IPS-11a (cell line): ENCODE results near the gene COL4A3.
"Not testable (repeated sequence)": the region's sequence is repeated elsewhere in the genome, so short reads cannot be mapped to it uniquely, and the experiment has no call there.

Experiments used
- H3K4me3 ChIP-seq: one replicate; pipeline ENCODE4 v1.5.1; 2013; ENCODE audit warnings: low read depth, low read length, control low read depth

COL4A3 gene

DNA sequence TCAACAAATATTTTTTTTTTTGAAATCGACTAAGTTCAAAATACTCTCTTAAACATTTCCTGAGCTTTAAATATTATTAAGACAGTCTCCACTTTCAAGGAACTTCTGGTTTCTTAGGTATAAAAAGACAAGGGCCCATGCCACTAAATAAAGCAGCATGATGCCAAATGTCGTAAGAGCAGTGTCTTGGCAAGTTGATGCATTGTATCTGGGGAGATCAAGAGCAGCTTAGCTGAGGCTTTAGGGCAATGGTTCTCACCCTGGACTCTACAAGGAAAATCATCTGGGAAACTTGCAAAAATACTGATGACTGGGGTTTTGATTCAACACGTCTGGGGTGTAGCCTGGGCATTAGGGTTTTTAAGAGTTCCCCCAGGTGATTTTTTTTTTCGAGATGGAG, 41.3 kb downstream of the COL4A3 start:
- H3K4me3 ChIP-seq, result no peak overlapping the region

DNA sequence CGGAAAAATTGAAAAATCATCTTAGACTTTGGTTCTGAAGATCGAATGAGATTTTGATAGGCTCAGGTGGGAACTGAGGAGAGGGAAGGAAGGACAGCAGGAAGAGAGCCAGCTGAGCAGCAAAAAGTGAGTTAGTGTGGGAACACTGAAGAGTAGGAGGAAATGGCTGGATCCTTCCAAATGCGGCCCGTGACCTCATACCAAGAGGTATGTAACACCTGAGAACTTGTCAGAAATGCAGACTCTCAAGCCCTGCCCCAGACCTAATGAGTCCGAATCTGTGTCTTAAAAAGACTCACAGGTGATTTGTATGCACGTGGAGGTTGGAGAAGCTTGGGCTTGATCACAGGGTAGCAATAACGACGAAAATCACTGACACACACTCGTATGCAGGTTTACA, 42.0 kb downstream of the COL4A3 start:
- no peak overlapping the region for H3K4me3 ChIP-seq

DNA sequence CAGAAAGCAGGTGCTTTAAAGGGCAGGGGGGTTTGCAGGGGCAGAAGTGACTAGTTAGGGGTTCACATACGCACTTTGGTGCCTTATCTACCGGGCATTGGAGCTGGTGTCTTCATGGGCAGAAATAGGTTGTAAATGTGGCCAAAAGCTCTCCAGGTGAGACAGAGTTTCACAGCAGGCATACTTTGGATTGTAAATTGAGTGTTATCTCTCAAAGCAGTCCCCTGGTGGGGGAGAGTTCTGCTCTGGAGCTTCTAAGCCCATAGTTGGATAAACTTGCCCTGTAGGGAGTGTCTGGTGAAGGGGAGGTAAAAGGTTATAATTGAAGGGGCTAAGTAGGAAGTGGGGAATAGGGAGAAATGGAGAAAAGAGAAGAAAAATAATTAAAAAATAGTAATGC, 43.1 kb downstream of the COL4A3 start:
- no peak overlapping the region for H3K4me3 ChIP-seq

DNA sequence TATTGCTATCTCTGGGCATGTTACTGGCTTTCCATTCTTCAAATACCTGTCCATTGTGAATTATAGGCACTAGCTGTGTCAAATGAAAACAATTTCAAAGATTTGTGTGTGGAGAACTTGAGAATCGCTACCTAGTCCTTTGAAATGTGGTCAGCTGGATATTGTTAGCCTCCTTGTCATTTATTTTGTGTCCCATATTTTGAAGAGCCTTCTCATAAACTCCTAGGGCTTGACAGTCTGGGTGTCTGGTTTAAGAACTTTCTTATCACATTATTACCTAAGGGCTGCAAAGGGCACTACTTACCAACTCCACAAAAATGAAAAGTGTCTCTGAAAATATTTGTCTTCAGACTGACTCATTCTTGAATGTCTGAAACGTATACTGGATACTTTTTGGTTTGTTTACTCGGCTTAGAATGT, 50.2 kb downstream of the COL4A3 start:
- H3K4me3 ChIP-seq, result no peak overlapping the region

DNA sequence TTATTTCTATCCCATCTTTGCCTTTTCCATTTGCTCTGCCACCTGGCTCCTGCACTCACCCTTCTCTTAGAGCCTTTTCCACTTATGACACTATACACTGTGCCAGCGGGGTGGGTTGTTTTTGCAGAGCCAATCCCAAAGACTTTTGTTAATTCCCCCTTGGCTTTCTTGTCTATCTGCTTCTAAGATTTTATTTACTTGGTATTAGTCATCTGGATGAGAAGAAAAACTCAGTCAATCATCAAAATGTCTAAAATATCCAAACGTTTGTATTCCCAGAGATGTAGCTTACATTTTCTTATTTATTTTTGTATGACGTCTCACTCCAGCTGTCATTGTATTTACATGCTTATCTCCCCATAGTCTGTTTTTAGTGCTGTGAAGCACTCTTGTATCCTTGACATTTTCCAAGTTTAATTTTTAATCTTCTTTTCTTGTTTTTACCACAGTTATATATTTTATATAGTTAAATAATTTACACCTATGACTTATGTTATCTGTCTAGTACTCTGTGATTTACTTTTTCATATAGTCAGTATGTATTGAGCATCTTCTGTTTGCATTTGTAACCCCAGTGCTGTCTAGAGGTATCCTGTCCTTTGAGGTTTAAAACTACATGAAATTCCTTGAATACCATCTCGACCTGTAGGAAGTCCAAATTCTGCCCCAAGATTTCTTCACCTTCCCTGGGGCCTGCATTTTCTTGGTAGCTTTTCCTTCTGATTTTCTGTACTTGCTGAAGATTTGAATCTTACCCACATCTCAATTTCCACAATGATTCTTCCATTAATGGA, 55.1 kb downstream of the COL4A3 start:
- no peak overlapping the region for H3K4me3 ChIP-seq

DNA sequence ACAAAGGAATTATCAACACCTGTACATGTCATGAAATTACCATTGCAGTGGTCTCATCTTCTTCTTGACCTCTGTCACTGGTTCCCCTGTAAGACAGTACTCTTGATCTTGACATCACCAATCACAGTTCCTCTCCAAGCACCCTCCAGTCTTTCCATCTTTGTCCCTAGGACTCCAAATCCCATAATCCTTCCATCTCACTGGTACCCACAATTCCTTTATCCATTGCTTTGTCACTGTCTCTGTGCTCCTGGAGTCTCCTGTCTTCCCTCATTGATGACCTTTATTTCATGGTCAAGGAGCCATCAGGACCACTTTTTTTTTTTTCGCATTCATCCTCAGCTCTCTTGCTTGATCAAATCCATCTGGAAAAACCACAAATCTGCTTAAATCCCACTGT, 56.7 kb downstream of the COL4A3 start:
- no peak overlapping the region for H3K4me3 ChIP-seq

DNA sequence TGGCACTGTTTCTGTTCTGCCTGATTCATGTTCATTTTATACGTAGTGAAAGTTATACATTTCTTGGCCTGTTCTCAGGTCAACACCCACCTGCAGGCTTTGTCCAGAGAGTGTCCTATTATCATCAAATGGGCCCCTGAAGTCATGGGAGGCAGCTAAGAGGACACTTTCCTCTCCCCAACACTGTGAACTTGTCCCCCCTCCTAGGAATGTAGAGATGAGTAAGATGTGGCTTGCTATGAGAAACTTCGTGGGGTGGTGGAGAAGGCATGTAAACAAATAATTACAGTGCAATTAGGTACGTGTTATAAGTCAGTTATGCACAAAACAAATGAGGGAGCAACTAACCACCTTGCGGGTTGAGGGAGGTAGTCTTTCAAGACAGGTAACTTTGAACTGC, 57.9 kb downstream of the COL4A3 start:
- no peak overlapping the region for H3K4me3 ChIP-seq

DNA sequence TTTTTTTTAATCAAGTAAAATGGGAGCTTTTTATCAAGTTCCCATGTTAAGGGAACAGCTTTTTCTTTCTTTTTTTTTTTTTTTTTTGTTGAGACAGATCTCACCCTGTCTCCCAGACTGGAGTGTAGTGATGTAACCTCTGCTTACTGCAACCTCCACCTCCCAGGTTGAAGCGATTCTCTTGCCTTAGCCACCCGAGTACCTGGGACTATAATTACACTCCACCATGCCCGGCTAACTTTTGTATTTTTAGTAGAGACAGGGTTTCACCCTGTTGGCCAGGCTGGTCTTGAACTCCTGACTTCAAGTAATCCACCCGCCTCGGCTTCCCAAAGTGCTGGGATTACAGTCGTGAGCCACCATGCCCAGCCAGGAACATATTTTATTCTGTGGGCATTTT, 61.2 kb downstream of the COL4A3 start:
- H3K4me3 ChIP-seq, result not testable (repeated sequence)

DNA sequence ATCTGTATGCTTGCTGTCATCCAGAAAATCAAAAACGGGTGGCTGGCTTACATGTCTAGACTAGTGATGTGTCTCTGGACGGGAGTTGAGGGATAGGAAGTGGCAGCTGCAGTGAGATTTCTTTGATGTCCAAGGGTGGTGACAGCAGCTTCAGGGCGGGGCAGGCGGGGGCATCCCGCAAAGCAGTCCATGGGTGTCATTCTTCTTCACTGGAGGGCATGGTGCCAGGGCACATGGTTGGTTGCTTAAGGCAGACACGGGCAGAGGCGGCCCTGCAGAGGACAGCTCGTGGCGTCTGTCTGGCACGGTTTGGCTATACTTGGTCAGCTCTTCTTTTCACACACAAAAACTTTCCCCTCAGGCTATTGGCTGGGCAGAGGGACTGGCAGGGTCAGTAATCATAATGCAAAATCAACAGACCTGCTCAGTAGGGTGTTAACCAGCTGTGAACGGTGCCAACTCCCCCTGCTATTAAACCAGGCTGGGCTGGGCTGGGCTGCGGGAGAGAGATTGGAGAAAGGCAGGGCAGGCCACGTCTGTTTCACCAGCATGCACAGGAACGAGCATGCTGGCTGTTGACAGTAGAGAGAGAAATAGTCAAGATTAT, 63.7 kb downstream of the COL4A3 start:
- no peak overlapping the region for H3K4me3 ChIP-seq

DNA sequence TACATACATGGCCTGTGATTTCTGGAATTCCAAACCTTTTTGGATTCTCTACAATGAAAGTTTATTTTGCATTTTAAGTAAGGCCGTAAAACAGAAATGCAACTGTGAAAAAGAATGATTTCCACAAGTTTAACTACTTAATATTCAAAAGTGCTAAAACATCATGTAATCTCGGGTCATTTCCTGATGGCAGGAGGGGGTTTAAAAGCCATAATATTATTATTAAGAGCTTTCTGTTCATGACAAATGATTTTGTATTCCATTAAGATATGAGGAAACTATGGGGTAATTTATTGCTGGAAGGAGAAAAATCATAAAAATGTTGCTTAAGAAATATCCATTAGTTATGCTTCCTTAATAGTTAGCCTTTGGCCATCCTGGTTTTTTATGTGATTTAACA, 65.7 kb downstream of the COL4A3 start:
- H3K4me3 ChIP-seq, result no peak overlapping the region

DNA sequence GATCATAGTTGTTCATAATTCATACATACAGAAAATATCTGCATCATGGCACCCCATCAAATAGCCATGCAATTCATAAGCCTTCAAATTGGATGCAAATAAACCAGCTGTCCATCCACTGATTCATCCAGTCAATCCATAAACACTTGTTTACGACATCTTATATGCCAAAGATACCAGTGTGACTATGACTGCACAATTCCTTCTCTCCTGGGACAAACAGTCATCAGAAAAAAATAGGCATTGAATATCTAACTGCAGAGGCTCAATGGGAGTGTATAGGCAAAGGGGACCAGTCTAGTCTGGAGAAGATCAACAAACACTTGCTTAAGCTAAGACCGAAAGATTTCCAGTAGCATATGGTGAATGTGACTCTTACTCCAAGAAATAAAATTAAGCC, 70.0 kb downstream of the COL4A3 start:
- no peak overlapping the region for H3K4me3 ChIP-seq

DNA sequence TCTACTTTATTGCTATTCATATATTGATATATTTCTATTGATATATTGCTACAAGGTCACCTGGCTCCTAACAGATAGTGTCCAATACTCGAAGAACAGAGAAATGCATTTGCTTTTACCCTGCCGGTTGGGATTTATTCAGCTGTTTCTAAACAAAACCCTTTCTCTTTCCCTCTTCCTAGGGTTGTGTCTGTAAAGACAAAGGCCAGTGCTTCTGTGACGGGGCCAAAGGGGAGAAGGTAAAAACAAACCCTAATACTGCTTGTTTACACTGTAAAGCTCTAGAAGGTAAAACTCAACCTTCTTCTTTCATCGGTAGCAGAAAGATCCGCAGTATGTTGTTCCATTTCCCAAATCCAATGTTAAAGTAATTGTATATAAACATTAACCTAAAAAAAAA, 73.4 kb downstream of the COL4A3 start:
- no peak overlapping the region for H3K4me3 ChIP-seq

DNA sequence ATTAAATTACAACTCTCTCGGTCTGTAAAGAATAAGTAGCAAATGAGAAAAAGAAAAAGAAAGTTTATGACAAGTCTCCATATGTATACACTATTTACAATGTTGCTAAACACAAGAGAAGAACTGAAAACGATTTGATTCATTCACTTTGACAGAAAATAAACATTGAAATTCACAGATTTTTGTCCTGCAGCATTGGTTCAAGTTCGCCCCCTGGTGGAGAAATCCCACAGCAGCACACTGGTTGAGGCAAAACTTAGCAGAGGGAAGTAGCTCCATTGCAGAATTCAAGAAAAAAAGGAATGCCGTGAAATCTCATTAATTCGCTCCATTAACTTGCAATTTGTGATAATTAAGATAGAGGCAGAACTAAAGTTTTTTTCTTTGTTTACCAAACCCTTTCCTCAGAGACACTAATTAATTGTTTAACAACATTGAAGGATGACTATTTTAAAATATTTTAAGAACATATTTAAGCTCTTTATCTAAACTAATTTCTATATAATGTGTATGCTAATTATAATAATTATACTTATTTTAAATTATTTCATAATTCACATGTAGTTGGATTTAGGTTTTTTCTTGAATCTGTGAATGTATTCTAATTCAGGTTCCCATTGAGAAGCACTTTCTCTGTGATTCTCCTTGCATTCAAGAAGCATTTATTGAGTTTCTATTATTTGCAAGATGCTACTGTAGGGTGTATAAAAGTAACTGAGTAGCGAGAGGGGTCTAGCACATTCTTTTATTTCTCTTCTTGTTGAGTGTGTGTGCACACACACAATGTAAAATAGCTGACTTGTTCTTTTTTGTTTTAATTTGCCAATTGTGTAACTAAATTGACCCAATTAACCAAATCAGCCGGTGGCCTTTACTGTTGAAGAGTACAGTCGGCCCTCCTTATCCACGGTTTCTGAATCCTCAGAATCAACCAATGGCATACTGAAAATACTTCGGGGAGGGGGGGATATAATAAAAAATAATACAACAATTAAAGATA, 74.1 kb downstream of the COL4A3 start:
- no peak overlapping the region for H3K4me3 ChIP-seq

DNA sequence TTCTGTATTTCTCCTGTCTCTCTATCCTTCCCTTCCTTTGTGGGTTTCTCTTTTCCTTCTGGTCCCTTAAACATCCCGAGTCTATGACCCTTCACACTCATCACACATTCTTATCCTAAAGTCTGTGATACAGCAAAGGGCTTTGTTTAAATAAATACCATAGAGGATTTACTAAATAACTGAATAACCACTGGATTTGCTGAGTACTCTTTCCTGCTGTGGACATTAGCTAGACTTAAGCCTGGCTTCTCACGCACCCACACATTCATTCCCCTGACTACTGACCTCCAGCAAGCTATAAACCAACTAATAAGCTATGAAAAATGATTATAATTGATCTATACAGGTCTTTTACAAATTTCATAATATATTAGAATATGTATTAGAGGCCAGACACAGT, 76.6 kb downstream of the COL4A3 start:
- no peak overlapping the region for H3K4me3 ChIP-seq

DNA sequence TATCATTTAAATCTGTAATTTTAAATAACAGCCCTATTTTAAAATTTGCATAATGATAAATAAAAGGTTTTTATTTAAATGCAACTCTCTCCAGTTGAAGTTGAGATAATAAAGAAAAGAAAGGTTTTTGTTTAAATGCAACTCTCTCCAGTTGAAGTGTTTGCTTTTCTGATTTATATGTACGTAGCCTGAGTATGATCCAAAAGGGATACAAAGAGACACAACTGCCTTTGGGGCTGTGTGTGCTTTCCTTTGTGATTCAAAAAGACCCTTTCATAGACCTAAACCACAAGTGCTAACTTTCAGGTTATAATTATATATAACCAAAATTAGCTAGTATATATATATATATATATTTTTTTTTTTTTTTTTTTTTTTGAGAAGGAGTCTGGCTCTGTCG, 84.5 kb downstream of the COL4A3 start:
- no peak overlapping the region for H3K4me3 ChIP-seq

DNA sequence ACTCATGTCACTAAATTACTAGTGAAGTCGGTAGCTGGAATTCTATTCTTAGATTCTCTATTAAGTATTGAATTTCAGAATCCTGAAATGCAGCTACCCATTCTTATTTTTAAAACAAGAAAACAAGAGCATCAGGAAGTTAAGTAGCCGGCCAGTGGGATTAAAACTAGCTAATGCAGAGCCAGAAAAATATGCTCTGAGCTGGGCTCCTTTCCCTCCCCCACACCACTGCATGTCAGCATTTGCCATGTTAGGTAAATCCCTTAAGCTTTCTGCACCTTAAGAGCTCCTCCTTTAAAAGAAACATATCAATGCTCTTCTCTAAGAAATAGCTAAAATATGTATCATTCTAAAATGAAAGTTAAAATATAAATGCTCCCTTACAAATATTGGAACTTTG, 88.4 kb downstream of the COL4A3 start:
- H3K4me3 ChIP-seq, result no peak overlapping the region

DNA sequence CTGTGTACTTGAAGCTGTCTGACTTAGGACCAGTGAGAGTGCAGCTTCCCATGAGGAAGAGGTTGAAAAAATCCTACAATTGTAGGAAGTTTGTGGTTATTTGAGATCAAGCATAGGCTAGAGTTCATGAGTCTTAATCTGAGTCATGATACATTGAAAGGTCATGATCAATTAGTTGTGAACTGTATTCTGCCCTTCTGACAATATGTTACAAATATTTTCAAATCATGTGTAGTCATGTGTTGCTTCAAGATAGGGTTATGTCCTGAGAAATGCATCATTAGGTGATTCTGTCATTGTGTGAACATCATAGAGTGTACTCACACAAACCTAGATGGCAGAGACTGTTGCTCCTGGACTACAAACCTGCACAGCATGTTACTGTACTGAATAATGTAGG, 92.2 kb downstream of the COL4A3 start:
- no peak overlapping the region for H3K4me3 ChIP-seq

DNA sequence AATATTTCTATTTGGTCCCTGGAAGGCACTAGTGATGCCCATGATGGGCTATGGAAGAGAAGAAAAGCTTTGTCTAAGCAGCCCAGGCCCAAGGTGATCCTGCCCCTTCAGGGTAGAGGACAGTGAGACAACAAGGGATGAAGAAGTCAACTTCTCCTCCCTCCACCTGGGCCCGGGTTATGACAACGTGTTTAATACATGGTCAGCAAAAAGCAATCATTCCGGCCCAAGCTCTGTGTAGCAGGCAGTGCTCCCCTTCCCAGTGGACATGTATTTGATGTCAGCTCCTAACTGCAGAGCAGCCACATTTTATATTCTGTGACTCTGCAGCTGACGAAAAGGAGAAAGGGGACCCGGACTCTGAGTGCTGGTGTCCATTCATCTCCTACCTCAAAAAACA, 93.4 kb downstream of the COL4A3 start:
- no peak overlapping the region for H3K4me3 ChIP-seq

DNA sequence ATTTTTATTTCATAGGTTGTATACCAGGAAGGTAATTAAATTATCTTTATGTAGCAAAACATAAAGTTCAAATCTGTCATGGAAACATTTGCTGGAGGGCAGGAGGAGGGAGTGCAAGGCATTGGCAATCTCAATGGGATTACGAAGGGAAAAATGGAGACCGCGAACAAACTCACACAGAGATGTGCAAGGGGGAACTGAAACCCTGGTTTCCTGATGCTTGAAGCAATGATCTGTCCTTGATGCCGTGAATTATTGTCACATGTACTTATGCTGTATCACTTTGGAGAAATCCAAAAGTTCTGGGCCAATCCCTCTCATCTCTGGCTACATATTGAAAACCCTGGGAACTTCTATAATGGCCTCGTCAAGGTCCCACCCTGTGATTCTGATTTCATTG, 95.6 kb downstream of the COL4A3 start:
- H3K4me3 ChIP-seq, result no peak overlapping the region

DNA sequence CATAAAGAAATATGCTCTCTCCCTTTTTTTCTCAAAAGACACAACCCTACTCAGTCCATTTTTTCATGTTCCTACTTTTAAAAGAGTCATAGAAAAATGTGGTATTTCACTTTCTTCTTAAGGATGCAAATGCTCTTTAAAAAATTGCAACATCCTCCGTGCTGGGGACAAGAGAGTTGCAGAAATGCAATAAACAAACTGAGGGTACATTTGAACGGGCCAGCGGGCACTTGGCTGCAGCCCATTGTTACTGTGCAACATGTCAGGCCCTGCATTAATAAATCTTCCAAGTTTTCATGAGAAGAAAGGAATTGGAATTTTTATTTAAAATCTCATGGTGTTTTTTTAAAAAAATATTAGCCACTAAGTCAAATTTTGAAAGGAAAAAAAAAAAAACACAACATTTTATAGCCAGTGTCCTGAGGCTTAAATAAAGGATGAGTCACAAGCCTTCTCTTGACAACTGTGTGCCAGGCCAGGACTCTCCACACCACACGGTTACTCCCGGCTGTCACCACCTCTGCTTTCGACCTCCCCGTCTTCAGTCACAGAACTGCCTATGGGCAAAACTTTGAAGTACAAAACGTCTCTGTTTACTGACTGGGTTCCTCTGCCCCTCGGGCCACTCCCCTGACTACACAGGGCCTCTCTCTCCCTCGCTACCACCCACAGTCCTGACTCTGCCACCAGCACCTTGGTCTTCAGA, 103.1 kb downstream of the COL4A3 start:
- H3K4me3 ChIP-seq, result no peak overlapping the region

DNA sequence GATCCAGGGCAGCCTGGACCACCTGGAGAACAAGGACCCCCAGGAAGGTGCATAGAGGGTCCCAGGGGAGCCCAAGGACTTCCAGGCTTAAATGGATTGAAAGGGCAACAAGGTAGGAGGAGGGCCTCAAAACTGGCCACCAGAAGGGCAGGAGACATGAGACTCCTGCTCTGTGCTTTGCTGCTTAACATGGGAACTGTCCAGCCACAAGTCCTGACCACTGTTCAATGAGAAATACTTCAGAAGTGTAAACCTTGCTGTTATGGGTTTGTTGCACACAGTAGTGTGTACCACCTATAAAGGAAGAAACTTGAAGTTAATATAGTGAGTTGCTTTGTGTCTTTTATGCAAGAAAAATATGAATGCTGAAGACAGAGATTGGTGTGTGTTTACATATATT, 116.5 kb downstream of the COL4A3 start:
- no peak overlapping the region for H3K4me3 ChIP-seq
